NCI-H526 treated with DMSO at 0.1 percent for 48 hours (cell line): Measurements from ENCODE around the gene METRNL.

ENCODE experiments used
- DNase-seq: peaks from one replicate; lab custom pipeline; 2025; lab: John Stamatoyannopoulos, UW

The METRNL gene

DNA sequence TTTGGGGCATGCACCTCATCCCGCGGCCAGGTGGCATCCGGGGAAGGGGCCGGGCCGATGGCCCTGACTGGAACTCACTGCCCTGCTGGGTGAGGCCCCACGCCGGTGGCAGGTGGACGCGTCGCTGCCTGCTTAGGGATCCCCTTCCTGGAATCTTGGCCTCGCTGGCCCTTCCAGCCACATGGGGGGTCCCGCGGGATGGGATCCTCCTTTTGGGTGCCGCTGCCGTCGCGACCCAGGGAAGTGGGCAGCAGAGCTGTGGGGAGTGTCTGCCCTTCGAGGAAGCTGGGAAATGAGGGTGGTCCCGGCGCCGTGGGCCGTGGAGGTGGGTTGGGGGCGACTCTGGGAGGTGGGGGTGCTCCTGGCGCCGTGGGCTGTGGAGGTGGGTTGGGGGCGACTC is 12.8 kb downstream of the METRNL start:
- no peak for DNase-seq

DNA sequence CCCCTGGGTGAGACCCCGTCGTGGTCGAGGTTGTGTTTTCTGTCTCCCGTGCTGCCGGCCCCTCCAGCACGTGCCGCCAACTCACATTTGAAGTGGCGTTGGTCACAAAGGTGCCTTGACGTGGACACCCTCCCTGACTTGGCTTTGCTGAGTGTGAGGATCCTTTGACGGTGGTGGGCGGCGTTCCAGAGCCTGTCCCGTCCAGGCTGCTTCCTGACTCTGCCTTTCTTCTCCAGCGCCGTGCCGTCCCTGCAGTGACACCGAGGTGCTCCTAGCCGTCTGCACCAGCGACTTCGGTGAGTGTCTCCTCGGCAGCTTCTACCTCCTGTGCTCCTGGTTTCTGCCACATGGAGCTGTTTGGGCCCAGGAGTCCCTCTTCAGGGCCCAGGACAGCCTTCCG is 13.5 kb downstream of the METRNL start:
- DNase-seq: no peak

DNA sequence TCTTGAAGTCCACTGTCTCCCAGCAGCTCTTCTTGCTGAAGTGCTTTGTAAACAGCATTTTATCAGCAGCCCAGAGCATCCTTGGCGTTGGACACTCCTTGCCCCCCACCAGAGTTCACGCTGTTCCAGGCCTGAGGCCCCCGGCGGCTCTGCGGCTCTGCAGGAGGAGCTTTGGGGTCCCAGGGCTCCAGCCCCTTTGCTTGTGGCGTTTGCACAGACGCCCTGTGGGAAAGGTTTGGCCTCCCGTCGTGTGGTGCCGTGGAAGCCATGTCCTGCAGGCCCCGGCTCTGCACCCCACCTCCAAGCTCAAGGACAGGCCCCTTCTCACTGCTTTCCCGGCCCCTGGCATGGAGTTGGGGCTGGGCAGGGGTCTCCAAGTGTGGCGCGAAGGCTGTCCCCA is 14.1 kb downstream of the METRNL start:
- DNase-seq: no peak

DNA sequence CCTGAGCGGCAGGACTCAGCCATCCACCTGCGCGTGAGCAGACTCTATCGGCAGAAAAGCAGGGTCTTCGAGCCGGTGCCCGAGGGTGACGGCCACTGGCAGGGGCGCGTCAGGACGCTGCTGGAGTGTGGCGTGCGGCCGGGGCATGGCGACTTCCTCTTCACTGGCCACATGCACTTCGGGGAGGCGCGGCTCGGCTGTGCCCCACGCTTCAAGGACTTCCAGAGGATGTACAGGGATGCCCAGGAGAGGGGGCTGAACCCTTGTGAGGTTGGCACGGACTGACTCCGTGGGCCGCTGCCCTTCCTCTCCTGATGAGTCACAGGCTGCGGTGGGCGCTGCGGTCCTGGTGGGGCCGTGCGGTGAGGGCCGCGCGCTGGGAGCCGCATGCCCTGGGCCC is 14.9 kb downstream of the METRNL start:
- DNase-seq: no peak

DNA sequence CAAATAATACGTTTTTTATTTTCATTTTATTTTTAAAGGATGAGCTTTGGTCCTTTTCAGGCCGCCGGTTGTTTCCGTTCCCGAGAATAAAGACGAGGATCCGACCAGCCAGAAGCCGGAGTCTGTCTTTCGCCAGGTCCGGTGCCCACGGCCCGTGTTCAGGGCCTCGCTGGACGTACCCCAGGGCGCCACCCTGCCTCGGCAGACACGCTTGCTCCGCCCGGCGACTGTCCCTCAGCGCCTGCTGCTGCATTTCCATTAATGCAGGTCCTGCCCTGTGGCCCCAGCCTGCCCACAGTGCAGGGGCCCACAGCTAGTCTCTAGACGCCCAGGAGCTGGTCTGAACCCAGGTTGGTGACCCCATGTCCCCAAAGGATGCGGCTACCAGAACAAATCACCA is 15.6 kb downstream of the METRNL start:
- no peak for DNase-seq

DNA sequence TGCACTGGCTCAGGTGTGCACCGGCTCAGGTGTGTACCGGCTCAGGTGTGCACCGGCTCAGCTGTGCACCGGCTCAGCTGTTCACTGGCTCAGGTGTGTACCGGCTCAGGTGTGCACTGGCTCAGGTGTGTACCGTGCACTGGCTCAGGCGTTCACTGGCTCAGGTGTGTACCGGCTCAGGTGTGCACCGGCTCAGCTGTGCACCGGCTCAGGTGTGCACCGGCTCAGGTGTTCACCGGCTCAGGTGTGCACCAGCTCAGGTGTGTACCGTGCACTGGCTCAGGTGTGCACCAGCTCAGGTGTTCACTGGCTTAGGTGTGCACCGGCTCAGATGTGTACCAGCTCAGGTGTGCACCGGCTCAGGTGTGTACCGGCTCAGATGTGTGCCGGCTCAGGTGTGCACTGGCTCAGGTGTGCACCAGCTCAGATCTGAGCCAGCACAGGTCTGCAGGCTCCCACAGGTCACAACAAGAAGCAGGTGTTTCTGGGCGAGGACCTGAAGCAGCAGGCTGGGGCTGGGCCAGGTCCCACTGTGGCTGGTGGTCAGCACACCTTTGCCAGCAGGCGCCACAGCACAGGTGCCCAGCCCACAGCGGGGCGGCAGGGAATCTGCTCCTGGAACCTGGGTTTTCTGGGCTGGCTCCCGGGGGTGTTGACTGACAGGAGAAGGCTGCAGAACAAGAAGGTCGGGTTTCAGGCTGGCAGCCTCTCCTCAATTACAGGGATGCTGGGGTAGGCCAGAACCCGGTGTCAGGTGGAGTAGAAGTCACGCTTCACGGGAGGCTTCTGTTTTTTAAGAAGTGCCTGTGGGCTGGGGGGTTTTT is 17.2 kb downstream of the METRNL start:
- DNase-seq: peak; percentile 68

DNA sequence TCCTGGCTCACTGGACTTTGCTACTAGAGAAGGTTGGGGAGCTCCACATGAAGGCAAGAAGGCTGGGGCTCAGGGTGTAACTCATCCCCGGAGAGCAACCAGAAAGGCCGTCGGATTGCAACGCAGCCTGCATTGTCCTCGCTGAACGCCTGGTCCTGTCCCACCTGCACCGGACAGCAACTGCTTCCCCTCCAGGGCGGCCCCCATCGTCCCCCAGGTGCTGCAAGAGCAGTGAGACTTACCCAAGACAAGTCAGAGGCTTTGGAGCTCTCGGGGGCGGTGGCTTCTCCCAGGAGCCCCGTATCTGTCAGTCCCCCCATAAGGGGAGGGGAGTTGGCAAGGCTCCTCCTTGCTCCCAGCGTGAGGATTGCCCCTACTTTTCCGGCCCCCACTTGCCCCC is 18.4 kb downstream of the METRNL start:
- DNase-seq: no peak

DNA sequence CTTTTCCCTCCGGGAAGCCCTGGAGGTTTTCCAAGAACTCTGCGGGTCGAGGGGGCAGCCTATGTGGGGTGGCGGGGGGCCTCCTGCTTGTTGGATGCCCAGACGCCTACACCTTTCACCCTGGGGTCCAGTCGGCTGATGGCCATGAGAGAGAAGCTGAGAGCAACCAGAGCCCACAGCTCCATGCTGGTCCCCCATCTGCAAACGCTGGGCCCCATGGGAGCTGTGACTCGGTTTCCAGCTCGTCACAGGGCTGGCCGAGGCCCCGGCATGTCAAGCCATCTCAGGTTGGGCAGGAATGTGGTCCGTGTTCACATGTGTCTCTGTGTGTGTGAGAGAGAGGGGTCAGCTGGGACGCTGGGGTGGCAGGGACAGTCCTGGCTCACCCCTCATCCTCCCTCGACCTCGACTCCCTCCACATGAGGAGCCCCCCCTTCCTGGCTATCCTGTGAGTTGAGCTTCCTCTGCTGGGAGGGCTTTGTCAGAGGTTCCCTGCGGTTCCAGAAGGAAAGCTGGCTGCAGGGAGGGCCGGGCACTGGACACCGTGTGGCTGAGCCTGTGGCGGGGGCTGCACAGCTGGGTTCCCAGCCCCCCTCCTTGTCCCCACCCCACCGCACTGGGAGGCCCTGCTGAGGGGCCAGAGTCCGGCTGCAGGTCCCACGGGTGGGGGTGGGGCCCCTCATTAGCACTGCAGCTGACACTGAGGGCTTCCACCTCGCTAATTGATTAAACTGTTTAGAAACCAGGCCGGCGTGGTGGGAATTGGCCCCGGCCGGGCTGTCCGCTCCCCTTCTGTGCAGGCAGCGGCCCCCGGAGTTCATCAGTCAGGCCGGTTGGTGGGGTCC is 19.1 kb downstream of the METRNL start:
- DNase-seq: no peak

DNA sequence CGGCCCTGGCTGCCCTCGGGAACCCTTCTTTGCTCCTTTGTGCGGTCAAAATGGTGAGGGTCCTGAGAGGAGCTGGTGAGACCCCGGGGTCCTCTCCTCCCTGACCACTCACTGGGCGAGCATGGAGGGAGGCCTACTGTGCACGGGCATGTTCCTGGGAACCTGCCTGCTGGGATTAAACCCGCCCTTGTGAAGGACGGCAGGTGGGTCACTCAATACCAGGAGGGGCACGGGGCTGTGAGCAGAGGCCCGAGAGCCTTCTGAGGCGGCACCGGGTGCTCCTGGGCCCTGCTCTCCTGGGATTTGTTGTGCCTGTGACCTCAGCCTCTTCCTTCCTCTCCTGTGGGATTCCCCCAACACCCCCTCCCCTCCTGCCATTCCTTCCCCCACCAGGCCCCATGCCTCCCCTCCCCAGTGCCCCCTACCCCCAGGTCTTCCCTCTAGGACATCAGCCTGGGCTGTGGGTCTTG is 19.7 kb downstream of the METRNL start:
- no peak for DNase-seq

DNA sequence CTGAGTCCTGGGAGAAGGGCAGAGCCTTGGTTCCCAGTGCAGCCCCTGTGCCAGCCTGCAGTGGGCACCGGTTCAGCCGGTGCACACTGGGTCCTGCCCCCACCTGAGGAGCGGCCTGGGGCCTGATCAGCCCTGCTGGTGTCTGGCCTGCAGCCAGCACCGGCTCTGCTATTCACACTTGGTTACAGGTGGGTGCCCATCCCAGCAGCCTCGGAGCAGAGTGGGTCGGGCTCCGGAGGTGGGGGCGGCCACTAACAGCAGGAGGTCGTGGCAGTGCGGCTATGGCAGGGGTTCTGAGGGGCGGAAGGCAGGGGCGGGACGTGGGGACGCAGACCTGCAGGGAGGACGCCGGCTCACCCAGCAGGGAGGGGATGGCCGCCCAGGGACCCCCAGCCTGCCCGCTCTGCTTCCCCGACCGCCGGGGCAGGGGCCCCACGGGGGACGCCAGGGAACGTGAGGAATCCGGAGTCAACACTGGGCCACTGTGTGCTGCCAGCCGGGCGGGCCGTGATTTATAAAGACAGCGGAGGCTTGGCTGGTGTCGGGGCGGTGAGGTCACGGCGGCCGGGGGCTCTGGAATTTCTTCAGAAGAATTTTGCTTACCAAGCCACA is 20.3 kb downstream of the METRNL start:
- DNase-seq: no peak

DNA sequence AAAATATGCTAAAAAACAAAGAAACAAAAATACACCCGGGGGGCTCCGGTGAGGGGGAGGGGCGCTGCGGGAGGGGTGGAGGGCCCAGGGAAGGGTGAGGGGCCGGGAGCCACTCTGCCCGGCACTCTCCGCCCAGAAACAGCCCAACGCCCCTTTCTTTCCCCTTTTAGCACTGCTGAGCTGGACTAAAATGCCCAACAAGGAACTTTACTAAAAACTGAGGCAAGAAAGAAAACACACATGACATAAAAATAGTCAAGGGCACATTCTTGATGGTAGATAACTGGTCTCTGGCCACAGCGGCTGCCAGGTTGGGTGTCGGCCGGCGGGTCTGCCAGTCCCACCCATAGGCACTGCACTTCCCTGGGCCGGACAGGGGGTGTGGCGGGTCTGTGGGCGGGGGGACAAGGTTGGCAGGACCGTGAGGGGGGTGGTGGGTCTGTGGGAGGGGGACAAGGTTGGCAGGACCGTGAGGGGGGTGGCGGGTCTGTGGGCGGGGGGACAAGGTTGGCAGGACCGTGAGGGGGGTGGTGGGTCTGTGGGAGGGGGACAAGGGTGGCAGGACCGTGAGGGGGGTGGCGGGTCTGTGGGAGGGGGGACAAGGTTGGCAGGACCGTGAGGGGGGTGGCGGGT is 20.9 kb downstream of the METRNL start:
- no peak for DNase-seq

DNA sequence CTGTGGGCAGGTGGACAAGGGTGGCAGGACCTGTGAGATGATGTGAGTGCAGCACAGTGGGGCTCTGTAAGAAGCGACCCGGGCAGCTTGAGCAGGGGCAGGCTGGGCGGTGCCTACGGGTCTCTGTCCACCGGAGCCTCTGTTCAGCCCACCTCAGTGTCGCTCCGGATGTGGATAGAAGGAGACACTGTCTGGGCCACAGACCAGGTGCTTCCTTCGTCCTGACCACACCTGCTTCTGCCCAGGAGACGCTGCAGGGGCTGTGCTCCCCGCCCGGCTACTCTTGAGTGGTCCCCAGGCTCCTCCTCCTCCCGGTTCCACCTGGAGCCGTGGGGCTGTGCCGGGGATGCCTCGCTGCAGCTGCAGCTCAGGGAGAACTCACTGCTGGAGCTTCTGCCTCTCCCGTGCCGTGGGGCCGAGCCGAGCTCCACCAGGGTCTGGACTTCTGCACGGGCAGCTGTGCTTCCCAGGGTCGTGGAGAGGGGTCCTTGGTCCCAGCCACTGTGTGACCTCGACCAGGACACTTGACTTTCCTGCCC is 21.5 kb downstream of the METRNL start:
- DNase-seq: no peak

DNA sequence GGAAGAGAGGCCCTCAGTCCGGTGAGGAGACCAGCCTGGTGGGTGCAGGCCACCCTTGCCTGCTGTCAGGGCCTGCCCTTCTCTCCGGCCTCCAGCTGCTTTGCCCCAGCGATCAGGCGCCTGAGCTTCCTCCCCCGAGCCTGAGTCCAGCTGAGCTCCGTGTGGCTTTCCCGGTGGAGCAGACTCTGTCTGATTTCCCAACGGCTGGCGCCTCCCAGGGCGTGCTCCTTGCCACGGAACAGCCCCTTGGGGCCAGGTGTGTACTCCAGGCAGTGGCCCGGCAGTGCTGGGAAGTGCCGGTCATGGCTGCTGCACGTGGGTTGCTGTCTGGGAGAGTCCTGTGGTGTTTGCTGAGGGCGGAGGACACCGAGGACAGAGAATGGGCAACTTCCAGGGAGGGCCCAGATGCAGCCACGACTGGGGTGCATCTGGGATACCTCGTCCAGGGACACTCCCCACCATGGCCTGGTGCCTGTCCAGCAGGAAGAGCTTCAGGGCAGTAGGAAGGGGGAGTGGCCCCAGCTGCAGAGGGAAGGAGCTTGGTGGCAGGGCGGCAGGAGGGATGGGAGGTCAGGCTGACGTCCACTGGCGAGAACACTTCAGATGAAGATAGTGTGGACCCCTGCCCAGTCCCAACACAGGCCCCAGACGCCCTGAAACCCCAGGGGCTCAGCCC is 22.5 kb downstream of the METRNL start:
- no peak for DNase-seq

DNA sequence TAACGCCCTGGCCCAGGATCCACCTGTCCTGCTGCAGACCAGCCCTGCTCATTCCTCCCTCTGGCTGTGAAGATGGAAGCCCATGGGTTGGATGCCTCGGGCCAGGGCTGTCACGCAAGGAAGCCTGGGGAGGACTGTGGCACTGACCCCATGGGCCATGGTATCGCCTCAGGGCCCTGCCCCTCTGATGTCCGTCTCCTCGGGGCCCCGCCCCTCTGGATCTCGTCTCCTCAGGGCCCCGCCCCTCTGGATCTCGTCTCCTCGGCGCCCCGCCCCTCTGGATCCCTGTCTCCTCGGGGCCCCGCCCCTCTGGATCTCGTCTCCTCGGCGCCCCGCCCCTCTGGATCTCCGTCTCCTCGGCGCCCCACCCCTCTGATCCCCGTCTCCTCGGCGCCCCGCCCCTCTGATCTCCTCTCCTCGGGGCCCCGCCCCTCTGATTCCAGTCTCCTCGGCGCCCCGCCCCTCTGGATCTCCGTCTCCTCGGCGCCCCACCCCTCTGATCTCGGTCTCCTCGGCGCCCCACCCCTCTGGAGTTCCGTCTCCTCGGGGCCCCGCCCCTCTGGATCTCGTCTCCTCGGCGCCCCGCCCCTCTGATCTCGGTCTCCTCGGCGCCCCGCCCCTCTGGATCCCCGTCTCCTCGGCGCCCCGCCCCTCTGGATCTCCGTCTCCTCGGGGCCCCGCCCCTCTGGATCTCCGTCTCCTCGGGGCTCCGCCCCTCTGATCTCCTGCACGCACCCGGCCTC is 24.0 kb downstream of the METRNL start:
- DNase-seq: peak; percentile 32

DNA sequence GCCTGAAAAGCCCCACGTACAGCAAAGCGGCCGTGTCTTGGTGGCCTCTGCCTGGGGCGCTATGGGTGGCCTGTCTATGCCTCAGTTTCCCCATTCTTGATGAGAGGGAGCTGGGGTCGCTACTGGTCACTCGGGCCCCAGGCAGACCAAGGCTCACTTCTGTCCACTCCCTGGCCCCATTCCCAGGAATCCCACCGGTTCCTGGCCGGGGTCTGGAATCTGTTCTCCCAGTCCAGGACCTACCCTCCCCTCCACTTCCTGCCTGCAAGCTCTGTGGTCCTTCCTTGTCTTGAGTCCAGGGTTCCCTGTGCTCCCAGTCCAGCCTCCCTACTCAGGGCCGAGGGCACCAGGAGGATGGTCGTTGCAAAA is 24.5 kb downstream of the METRNL start:
- no peak for DNase-seq

DNA sequence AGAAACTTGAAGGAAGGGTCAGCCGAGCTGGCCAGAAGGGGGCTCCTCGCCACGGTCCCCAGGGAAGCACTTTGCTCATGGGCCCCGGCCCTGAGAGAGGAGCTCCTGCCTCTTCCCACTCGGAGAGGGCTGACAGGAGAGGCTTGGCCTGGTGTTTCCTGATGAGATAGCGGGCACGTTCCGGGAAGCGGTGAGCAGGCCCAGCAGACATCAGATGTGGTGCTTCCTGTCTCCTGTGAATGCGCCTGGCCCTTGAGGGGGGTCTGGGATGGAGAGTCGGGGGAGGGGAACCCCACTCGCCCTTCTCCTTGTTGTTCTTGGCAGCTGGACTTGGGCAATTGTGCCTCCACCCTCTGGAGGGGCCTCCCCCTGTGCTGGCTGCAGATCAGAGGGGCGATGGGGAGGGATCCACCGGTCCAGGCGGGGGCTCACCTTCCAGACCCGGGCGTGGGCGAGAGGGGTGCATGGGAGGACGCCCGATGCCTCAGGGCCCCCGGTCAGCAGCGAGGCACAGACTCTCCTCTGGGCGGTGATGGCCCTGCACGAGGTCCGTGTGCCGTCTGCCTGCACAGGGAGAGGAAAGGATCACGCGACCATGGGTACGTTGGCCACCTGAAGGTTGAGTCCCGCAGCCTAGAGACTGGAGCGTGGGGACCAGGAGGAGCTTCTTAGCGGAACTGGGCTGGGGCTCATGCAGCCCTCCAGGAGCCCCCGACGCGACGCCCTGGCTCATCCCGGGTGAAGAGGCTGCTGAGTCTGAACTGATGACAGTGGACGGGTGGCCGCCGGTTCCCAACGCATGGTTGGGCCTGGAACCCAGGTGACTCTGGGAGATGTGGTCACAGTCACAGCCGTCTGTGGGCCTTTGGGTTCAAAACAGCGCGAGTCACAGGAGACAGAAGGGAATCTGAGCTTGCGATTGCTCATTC is 25.4 kb downstream of the METRNL start:
- DNase-seq: no peak

DNA sequence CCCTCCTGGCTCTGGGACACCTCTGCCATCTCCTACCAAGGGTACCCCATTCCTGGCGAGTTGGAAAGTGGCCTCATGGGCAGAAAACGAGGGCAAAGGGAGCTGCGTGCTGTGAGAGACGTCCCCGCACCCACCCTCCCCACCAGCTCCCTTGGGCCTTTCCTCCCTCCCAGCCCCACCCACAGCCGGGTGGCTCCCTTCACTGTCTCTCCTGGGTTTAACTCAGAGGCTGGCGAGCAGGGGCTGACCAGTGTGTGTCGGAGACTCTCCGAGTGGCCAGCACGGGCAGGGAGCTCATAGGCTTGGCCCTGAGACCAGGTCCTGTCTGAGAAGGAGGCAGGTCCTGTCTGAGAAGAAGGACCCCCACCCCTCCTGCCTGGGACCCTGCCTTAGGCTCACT is 26.1 kb downstream of the METRNL start:
- no peak for DNase-seq

DNA sequence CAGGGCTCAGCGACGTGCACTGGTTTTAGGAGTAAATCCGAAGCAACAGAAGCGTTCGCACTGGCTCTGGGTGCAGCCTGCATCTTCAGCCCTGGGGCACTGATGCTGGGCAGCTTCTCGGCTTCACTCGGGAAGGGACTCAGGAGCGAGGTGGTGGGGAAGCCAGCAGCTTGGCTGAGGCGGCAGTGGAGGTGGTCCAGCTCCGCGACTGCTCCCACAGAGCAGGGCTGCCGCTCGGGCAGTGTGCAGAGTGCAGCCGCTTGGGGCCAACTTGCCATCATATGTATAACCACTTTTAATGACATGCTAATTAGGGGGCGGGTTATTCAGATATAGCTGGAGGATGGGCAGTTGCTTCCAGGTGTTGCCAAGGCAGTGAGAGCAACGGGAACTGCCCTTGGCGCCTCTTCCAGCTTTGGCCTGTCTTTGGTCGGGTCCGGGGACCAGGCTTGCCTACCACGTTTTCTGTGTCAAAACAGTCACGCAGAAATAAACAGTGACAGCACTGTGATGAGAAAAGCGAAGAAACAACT is 26.7 kb downstream of the METRNL start:
- peak; percentile 41 for DNase-seq

DNA sequence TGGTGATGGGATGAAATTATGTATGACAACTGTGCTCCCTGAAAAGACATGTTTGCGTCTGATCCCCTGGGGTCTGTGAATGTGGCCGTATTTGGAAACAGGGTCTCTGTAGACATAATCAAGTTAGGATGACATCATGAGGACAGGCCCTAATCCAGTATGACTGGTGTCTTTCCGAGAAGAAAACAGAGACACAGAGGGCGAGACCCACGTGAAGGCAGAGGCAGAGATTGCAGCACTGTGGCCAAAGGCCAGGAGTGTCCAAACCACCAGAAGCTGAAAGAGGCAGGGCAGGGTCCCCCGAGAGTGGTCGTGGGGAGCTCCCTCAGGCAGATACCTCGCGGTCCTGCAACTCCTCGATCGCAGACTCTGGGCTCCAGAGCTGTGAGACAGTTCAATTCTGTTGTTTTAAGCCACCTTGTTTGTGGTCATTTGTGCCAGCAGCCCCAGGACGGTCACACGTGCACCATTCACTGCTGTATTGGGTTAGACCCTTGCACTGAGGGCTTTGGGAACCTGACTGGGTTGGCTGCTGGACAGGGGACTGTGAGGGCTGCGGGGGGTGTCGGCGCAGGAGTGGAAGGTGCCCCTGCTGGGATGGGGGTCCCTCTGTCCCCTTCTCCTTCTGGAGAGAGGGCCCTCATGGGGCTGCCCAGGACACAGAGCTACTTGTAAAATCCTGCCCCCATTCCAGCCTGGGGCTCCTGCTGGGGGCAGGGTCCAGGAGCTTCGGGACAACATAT is 27.7 kb downstream of the METRNL start:
- no peak for DNase-seq
